ENCODE measurements around the gene MTCL1. TPM values are rescaled to one million over a fixed set of nuclear protein-coding genes. Genes with fewer than 3 reads are reported as not detected.

The MTCL1 gene
- total RNA-seq, 1 experiment from 2014 or later: 22.7 TPM

GRCh38 chr18:8783335-8783993 is 78.1 kb downstream of the MTCL1 start:
- Histone ChIP-seq H3K36me3 (ENCODE audit: control insufficient read depth in 1 of 2, insufficient read depth in 2 of 2, low read length in 2 of 2) (peaks cover 0 to 8% of the 10 kb centered on the region in 2 experiments; a peak in 1 of 4 replicates), H4K20me1 (ENCODE audit: insufficient read depth) (no peaks in the 10 kb centered on the region), H3K9me2 (ENCODE audit: insufficient read depth) (no peaks in the 10 kb centered on the region), H3K27ac (ENCODE audit: low read depth, low read length) (no peak overlapping the region), H3K4me3 (replicated peaks in 1 of 2; ENCODE audit: low read depth in 1 of 2, low read length in 2 of 2) (no peak overlapping the region), H3K79me2 (ENCODE audit: insufficient read depth, low read length) (no peaks in the 10 kb centered on the region), H2AFZ (ENCODE audit: low read depth, low read length, poor library complexity, severe bottlenecking) (no peak overlapping the region), H3K4me2 (ENCODE audit: low read length) (no peak overlapping the region), H3K4me1 (ENCODE audit: control insufficient read depth in 1 of 2, insufficient read depth in 2 of 2, low read length in 2 of 2) (no peaks in the 10 kb centered on the region), H3K27me3 (ENCODE audit: insufficient read depth, low read length) (no peaks in the 10 kb centered on the region), H3K9ac (ENCODE audit: low read length) (no peak overlapping the region), H3K9me3 (ENCODE audit: control insufficient read depth in 1 of 2, insufficient read depth in 1 of 2, low read depth in 1 of 2, low read length in 2 of 2) (no peaks in the 10 kb centered on the region)
- intact Hi-C loops (cut with micrococcal nuclease): no loop called here
- ChIA-PET RAD21 (ENCODE audit: low non-redundant PET in 1 of 2, low total read pairs in 2 of 2, uncharacterized antibody in 2 of 2, unreplicated experiment in 2 of 2) (no interaction called here), POLR2A (no interaction called here), CTCF (no interaction called here)
- BruUV-seq (replicated peaks): no TSS peak
- DNase-seq (ENCODE audit: low read depth, low spot score) (no peak), ATAC-seq (no peak)
- TF ChIP-seq ELF1 (IDR thresholded peaks at IDR 0.05; ENCODE audit: borderline replicate concordance, low read depth) (no peak), REST (IDR thresholded peaks at IDR 0.05; ENCODE audit: low read depth) (no peak), ZNF274 (IDR thresholded peaks at IDR 0.05; ENCODE audit: low read depth, low read length) (no peak), FOSL1 (IDR thresholded peaks at IDR 0.05; ENCODE audit: low read depth) (no peak), MAX (IDR thresholded peaks at IDR 0.05) (no peak), YY1 (IDR thresholded peaks at IDR 0.05; ENCODE audit: extremely low read depth, insufficient replicate concordance, low read depth, low read length) (no peak), EZH2phosphoT487 (IDR thresholded peaks at IDR 0.05; ENCODE audit: borderline replicate concordance) (no peak), ZBTB33 (IDR thresholded peaks at IDR 0.05; ENCODE audit: extremely low read depth, insufficient replicate concordance, low read length) (no peak), SP1 (IDR thresholded peaks at IDR 0.05; ENCODE audit: low read depth) (no peak), EGR1 (IDR thresholded peaks at IDR 0.05; ENCODE audit: low read depth) (no peak)

Measured in HCT116 (cell line).